NCI-H146 (cell line): ENCODE data around the gene OLIG2.

ENCODE experiments used
- DNase-seq: peaks from one replicate; lab custom pipeline; 2025; lab: John Stamatoyannopoulos, UW

The OLIG2 gene

DNA sequence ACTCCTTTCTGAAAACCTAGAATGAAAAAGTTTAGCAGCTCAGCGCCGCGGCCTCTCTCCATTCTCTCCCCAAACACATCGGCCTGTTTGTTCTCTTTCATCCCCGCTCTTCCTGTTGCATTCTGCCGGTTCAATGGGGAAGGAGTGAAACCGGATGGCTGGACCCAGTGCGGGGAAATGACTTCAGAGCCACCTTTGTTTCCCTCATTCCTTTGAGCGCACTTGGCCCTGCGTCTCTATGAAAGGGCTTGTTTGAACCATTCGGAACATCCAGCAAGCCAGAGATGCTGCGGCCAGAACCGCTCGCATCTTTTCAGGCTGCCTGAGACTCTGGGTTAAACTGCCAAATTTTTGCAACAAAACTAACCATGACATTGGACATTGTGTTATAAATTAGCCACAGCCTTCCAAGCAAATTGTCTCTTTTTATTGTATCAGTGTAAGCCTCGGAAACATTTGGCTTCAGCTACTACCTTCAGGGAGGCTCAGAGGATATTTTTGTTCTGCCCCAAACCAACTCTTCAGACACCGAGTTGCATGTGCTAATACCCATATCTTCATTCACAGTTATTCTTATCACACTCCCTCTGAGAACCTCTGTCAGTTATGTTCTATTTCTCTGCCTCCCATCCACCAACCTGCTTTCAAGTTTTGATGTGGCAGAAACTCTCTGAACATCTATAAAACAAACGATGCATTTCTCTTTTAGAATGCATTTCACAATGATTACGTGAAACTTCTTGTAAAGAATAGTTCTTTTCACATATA is 39.1 kb downstream of the OLIG2 start:
- no peak for DNase-seq

DNA sequence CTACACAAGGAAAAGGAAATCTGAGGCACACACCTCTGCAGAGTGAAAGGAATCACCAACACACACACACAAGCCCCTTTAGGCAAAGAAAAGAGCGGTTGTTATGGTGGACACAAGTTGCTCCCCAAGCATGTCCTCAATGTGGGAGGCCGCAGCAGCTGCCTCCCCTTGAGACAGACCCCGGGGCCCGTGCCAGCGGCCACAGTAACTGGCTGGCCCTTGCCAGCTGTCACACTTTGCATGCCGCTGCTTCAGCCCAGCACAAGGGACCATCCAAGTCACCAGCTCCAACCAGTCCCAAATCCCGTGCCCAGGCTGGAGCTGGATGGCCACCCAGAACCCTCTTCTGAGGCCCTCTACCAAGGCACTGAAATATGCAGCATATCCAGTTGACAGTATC is 41.3 kb downstream of the OLIG2 start:
- DNase-seq = no peak

- no peak for DNase-seq
Observed at GRCh38 chr21:33067457-33067856, 41.7 kb downstream of the OLIG2 start.

DNA sequence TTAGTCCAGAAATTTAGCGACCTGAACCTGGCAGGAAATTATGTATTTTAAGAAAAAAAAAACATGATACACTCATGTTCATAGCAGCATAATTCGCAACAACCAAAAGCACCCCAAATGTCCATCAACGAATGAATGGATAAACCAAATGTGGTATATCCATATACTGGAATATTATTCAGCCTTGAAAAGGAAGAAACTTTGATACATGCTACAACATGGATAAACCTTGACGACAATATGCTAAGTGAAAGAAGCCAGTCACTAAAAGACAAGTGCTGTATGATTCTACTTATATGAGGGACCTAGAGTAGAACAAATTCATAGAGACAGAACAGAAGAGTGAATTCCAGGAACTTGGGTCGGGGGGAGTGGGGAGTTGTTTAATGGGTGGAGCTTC is 43.5 kb downstream of the OLIG2 start:
- DNase-seq = no peak

DNA sequence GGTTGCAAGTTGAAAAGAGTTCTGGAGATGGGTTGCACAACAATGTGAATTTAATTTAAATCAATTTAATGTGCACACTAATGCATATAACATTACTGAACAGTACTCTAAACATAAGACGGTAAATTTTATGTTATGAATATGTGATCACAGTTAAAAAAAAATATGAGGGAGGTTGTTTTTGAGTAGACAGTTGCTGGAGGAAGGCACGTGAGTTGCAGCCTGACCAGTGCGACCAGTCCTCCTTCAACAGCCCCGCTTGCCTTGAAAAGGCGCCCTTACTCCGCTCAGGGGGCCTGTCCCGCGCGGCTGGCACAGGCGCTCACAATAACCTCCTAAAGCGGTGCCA is 43.9 kb downstream of the OLIG2 start:
- DNase-seq = no peak

- DNase-seq = no peak
Observed at GRCh38 chr21:33069994-33070743, 44.4 kb downstream of the OLIG2 start, which contains the start of gene OLIG1. TSS of gene OLIG1 (plus strand) at chr21:33070141. CDS start at chr21:33070247, 106 bp downstream.

- no peak for DNase-seq
Observed at GRCh38 chr21:33070744-33070997, 44.9 kb downstream of the OLIG2 start.

GRCh38 chr21:33070998-33071769 is 45.4 kb downstream of the OLIG2 start:
- no peak for DNase-seq

DNA sequence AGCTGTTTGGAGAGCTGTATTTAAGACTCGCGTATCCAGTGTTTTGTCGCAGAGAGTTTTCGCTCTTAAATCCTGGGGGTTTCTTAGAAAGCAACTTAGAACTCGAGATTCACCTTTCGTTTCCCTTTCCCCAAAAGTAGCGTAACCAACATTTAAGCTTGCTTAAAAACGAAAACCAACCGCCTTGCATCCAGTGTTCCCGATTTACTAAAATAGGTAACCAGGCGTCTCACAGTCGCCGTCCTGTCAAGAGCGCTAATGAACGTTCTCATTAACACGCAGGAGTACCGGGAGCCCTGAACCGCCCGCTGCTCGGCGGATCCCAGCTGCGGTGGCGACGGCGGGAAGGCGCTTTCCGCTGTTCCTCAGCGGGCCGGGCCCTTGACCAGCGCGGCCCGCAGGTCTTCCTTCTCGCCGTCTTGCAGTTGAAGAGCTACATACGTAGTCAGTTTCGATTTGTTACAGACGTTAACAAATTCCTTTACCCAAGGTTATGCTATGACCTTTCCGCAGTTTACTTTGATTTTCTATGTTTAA is 46.1 kb downstream of the OLIG2 start:
- no peak for DNase-seq

DNA sequence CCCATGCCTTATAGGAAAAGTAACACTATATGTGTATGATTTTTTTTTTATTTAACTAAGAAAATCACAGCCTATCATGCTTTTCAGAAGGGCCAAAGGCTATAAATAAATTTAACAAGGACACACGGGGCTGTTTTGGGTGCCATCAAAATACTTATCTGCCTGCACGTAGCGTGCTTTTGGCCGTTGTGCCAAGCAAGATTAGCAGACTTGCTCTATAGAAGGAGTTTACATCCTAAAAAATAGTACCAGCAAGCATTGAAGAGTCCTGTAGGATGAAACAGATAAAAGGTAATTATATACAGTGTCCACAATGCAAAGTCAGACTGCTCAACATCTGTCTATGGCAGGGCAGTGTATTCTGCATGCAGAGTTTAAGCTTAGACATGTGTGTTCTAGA is 47.9 kb downstream of the OLIG2 start:
- DNase-seq = no peak

- no peak for DNase-seq
Observed at GRCh38 chr21:33075128-33075527, 49.4 kb downstream of the OLIG2 start.

DNA sequence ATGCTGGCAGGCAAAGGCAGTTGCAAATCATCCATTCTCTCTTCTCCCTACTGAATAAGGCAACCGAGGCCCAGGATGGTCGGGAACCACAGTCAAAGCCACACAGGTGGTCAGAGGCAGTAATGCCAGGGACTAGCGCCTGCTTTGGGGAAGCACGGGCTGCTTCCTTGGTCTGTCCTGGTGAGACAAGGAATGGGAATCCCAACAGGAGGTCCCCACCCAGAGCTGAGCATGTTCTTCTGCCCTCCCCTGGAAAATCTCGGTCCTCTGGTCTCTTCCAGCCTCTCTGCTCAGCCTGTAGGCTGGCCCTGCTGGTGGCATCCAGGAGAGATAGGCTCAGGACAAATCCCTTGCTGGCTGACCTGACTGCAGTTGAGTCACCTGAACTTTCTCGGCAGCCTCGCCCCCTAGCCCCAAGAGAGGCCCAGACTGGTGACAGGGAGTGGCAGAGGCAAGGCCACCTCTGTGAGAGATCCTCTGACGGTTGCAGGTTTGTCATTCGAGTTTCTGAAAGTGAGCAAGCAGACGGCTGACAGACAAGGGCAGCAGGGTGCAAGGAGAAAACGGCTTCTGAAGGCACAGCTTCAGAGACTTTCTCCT is 50.0 kb downstream of the OLIG2 start:
- no peak for DNase-seq

DNA sequence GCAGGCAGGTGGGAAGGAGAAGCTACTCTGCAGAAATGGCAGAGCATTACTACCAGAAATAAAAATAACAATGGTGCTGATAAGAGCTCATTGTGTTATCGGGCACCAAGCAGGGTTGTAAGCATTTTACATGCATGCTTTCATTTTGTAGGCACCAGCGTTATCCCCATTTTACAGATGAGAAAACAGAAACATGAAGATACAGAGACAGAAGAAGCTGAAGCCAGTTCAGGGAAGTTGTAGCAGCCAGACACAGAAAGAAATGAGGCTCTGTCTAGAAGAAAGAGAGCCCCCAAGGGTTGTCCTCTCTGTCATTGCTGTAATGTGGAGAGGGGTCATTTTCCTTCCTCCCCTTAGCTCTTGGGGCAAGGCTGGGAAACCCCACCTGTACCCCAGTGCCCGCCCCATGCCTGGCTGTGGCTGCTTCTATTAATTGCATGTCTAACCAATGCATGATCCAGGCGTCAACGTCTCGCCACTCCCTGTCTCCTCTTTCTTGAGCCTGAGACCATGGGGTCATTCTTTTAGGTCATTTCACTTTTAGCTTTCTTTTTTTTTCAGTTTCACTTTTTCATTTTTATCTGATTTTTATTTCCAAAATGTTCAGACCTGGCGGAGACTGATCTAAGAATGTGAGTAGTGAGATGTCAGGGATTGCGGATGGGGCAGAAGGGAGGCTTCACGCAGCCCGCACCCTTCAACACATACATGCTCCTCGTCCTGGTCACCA is 51.0 kb downstream of the OLIG2 start:
- DNase-seq = no peak
